GM19455 (cell line): ENCODE results near the gene ROBO4.

Experiments used
- ATAC-seq: cut with Tn5 transposase; IDR thresholded peaks from one replicate; pipeline ENCODE4 v1.9.1; 2021; ENCODE audit not compliant: unreplicated experiment

ROBO4 gene

DNA sequence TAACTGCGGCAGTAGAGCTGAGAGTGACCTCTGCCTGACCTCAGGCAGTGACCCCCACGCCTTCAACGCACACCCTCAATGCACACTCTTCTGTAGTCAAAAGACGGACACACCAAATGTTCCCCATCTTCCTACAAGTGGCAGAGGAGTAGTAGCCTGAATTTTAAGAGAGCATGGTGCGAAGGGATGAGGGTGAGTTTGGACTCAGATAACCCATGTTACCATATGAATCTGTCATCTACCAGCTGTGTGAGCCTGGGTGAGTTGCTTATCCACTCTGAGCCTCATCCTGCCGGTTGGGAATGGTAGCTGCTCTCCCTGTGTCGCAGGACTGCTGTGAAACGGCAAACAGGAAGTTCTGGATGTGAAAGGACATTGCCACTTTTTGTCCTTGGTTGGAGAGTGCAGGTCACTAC lies 53.0 kb downstream of the ROBO4 start:
- ATAC-seq: no peak

DNA sequence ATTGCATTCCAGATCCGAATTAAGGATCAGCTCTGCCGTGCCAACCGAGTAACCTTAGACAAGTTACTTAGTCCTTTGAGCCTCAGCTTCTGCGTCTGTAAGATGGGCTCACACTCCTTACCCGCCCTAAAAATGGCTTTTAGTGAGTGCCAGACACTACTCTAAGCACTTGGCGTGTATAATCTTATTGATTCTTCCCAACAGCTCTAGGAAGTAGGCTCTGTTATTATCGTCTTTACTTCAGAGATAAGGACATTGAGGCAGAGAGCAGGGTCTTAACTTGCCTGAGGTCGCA lies 54.1 kb downstream of the ROBO4 start:
- ATAC-seq: no peak

DNA sequence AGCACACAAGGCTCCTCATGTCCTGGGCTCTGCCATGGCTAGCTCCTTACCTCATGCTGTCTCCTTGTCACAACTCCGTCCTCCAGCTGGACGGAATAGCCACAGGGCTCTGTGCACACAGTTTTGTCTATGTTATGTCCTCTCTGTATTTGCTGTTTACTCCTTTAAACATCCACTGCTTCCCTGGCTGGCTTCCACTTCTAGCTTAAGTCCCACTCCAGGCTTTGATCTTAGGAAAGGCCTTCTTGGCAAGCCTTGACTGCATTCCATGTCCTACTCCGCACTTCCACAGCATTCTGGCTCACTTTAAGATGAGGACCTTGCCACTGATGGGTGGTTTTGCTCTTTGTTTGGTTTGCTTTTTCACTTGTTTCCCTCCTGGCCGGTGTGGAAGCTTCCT lies 55.4 kb downstream of the ROBO4 start:
- no peak for ATAC-seq

DNA sequence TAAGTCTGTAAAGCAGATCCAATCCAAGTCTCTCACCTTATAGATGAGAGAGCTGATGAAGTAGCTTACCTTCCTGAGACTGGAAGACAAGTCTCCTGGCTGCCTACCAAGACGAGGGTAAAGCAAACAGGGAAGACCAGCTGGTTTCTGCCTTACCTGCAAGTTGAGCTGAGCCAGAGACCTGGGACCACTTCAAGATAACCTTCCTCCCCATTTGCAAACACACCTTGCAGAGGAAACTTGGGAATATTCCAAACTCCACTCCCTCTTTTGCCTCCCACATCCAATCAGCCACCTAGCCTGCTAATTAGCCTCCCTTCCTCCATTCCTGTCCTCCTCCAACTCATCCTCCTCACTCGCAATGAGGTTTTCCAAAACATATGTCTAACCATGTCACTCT lies 55.8 kb downstream of the ROBO4 start:
- ATAC-seq: no peak

DNA sequence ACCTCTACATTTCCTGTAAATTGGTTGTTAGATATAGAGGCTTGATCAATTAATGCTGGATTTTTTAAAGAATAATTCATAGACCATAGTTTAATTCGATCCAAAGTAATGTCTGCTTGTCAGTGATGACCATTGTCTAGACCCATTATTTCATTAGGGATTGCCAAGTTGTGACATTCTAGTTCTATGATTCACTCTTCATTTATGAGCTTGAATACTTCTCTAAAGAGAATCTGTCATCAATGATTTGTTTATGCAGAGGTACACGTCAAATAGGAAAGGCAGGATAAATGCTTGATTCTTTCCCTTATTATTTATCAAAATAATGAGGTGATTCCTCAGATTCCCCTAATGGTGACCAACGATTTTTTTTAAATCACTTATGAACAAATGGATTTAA lies 56.5 kb downstream of the ROBO4 start:
- no peak for ATAC-seq

DNA sequence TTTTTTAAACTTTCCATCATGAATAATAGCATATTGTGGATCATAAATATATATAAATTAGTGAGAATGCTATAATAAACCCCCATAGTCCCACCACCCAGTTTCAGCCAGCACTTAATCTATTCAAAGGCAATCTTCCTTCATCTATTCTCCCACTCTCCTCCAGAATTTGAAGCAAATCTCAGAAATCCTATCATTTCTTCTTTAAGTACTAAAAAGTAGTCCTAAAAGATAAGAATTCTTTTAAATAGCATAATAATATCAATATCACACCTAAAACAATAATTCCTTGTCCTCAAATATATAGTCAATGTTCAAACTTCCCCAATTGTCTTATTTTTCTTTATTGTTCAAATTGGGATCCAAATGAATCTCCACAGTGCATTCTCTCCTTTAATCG lies 57.0 kb downstream of the ROBO4 start:
- ATAC-seq: no peak

DNA sequence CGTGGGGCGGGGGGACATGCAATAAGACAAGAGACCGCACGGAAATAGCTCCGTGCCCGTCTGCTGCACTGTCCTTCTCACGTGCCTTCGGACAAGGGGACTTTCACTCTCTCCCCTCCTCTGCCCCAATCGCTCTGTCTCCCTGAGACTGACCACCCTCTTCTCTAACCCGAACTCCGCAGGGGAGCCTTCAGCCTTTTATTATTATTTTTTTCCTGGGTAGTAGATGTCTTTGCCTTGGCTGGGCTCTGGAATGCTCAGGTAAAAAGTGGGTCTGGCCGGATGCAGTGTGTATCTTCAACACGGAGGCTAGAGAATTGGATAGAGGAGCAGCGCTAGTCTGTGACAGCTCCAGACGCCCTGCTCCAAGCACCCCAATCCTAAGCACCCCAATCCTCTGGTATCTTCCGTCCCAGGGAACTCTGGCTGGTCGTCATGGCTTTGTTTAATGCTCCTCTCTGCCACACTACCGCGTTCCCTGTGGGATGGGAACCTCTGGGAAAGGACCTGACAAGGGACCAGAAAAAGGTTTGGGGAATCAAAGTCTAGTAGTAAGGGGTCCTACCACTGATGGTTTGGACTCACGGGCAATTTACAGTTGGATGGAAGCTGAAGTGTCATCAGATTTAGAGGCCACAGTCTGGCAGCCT lies 57.6 kb downstream of the ROBO4 start:
- ATAC-seq: no peak

DNA sequence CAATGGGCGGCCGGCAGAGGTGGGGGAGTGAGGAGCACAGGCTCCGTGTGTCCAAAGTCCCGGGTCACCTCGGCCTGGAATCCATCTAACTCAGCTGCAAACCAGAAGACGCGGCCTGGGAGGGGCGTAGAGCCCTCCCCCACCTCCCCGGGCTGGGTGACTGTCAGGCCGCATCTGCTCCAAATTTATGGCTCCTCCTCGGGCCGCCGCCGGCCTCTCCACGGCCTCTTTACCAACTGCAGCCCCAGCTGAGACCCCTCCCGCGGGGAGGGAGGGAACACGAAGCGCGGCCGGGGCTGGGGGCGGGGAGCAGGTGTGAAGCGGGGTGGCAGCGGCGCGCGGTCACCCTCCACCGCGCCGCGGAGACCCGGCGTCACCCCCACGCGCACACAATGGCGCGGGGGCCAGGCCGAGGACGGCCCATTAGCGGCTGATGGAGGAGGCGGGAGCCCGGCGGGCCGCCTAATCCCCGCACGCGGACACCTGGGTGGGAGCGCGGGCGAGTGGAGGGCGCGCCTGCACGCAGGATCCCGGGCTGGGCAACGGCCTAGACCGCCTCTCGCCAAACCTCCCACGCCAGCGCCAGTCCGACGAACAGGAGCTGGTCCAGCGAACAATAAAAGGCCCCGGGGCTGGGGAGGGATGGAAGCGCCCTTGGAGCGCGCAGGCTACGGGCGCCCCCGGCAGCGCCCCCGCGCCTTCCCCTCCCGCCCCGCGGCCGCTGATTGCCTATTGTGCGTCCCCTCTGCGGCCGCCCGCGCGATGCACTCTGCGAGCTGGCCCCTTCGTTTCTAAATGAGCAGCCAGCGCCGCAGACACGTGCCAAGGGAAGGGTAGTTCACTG lies 58.3 kb downstream of the ROBO4 start:
- ATAC-seq: no peak

DNA sequence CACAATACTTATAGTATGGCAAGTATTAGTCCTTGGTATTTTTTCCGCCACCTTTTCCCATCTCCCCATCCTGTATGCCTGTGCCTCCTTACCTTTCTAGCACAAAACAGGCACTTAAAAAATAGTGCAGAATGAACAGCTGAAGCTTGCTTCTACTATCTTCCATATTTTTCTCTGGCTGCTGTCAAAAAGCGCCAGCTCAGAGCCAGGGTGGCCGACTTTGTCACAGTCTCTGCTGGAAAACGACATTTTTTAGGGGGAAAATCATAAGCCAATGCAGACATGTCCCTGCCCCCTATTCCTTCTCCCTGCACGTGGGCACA lies 58.9 kb downstream of the ROBO4 start:
- no peak for ATAC-seq

DNA sequence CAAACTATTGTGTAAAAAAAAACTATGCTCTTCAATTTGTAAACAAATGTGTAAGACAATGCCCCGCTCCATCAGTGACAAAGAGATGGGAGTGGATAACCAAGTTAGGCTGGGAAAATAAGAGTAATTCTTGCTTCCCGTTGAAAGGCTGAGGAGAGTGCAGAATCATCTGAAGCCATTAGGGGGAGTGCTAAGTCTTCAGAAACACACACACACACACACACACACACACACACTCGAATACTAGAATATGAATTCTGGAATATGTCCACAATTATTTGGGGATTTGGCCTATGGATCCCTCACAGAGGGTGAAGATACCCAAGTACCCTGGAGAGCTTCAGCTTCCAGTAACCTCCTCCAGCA lies 60.2 kb downstream of the ROBO4 start:
- ATAC-seq: no peak

DNA sequence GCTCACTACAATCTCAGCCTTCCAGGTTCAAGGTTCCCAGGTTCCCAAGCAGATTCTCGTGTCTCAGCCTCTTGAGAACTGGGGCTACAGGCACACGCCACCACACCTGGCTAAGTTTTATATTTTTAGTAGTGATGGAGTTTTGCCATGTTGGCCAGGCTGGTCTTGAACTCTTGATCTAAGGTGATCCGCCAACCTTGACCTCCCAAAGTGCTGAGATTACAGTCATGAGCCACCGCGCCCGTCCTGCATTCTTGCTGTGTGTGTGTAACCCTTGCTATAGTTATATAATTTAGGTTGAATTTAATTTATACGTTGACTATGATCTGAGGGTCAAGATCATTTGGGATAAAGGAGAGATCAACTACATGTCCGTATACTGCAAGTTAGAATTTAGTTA lies 61.7 kb downstream of the ROBO4 start:
- no peak for ATAC-seq

DNA sequence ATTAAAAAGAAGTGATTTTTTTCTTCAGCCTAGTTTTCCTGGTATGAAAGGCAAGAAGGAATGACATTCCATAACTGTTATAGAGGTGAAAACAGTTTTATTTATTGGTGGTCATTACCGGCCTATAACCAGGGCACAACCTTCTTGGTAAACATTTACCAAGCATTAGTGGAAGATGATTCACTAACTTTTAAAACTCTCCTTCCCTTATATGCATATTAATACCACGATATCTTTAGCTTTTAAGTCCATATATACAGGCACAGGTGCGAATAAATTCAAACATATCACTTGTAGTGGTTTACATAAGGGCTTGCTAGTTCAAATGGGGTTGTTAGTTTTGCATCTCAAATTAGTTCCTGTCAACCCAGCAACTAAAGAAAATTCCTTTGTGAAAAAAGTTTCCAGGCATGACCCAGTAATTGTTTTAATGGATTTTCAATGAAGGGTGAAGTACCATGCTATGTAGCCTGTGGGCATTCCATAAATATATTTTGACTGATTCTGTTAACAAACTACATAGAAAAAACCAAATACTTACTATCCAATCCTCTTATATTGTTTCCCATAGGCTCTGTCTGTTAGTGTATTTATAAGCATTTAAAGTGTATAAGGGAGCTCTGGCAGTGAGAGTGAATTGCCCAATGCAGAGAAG lies 63.0 kb downstream of the ROBO4 start:
- no peak for ATAC-seq
